GM18511 (cell line): ENCODE measurements around the gene FEV.

Experiments used
- ATAC-seq: cut with Tn5 transposase; IDR thresholded peaks from one replicate; pipeline ENCODE4 v1.9.1; 2021; ENCODE audit warnings: mild to moderate bottlenecking, moderate library complexity; ENCODE audit not compliant: unreplicated experiment

FEV gene

DNA sequence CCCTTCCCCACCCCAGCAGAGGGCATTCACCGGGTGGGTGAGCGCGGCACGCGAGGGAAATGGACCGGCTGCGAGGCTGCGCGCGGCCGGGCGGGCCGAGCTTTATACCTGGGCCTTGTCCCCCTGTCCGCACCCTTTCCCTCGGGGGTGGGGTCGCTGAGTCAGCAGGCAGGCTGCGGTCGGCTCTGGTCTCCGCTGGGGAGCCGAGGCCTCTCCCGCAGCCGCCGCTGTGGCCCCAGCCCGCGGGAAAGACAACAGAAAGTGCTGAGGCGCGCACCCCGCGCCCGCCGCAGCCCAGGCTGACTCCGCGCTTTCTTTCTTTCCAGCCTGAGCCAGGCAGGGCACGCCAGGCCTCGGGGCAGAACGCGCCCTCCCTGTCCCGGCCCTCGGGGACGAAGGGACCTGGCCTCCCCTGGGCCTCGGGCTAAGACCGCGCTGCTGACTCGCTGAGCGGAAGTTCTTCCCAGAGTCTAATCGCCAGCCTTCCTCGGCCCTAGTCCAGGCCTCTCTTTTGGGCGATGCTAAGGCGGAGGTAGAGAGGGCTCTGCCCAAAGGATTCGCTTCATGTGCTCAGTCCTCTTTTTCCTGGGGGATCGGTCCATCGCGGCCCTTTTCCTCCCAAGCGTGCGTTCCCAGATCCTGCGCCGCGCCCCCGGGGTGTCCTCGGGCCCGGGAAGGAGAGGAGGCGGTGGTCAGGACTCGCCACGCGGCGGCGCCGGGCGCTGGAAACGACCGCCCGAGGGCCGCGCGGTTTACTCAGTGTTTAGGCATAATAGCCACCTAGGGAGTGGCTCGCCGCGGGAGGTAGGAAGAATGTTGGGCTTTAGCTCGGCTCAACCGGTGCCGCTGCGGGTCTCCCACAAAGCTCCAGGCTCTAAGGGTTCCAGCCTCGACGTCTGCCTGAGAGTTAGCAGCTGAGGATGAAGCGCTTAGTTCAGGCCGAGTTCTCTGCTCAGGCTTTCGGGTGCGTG, 8.6 kb upstream of the FEV start, which contains the start of gene CRYBA2:
CRYBA2 (minus strand) TSS at position 78 of the 971 bp plus-strand sequence. CDS start 246 bp downstream, outside the sequence.
- ATAC-seq, result no peak

DNA sequence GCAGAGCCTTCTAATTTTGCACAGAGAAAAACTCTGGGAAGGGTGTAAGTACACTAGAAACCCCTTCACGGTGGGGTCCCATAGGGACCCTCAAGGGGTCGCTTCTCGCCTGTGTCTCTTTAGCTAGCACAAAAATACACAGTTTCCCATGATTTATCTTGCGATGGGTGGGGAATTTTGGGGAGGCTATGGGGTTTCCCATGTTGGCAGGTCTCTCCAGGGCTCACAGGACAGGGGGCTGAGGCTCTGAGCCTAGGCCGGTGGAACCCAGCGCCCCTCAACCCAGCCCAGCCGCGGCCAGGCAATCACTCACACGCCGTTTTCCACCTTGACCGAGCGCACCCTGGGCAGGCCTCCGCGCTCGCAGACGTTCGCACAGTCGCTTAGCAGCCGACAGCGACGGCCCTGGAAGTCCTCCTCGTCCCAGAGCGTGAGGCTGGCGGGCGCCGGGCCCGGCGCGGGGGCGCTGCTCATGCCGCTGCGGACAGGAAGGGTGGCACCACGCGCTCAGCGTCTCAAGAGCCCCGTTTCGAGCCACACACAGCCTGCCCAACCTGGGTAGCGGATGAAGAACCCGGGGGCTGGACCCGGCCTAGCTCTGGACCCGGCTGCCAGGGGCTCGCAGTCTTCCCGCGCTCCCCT, 7.8 kb upstream of the FEV start:
- no peak for ATAC-seq

GRCh38 chr2:218992196-218992595, 7.2 kb upstream of the FEV start:
- no peak for ATAC-seq

GRCh38 chr2:218991674-218992168, 6.7 kb upstream of the FEV start:
- no peak for ATAC-seq

GRCh38 chr2:218990612-218991011, 5.6 kb upstream of the FEV start:
- no peak for ATAC-seq

- ATAC-seq, result no peak
Measured at GRCh38 chr2:218990052-218990451, 5.1 kb upstream of the FEV start.

DNA sequence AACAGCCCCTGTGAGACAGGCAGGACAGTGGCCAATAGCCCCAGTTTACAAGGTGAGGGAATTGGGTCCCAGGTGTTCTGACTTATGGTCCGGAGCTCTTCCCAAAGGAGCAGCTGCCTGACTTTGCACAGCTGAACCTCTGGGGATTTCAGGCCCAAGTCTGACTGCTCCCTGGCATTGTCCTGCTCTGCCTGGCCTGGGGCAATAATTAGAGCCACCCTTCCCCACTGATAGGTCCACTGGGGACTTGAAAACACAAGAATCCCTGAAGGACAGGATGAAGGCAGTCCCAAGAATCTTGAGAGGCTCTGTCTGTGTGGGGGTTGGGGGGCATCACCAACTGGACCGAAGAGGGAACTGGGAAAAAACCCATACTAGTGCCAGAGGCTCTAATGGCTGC, 3.7 kb upstream of the FEV start:
- no peak for ATAC-seq

GRCh38 chr2:218988164-218988563, 3.2 kb upstream of the FEV start:
- no peak for ATAC-seq

GRCh38 chr2:218986148-218986761, 1.3 kb upstream of the FEV start:
- no peak for ATAC-seq

DNA sequence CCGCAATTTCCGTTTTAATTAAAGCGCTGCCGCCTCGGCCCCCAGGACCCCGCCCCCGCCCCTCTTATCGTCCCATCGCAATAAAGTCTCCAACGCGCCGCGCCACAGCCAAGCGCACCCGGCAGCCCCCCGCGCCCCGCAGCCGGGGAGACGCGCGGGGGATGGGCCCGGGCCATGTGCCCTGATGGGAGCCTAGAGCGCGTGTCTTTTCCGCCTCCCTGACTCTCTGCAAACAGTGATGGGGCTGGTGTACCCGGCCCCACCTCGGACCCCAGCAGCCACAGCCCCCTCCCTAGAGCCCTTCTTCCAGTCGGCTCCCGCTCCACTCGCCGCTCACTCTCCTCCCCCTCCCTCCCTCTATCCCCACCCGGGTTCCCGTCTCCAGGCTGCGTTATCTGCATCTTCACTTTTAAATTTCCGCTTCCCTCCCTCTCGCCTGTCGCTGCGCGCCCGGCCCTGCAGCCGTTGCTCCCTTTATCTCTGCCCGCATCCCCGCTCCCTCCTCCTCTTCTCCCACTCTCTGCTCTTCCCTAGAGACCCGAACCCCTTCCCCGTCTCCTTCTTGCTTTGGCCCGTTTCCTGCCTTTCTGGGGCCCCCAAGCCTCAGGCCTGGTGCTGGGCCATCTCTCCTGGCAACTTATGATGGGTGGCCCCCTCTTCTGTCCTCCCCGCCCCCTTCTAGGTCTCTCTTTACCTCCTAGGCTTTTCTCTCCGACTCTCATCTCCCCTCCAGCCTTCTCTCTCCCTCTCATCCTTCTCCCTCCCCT, 524 bp upstream of the FEV start:
- no peak for ATAC-seq

GRCh38 chr2:218984239-218985020, 554 bp downstream of the FEV start:
- no peak for ATAC-seq

- no peak for ATAC-seq
Measured at GRCh38 chr2:218983934-218984238, 1.1 kb downstream of the FEV start.

- ATAC-seq, result no peak
Measured at GRCh38 chr2:218983263-218983933, 1.6 kb downstream of the FEV start.

- ATAC-seq, result no peak
Measured at GRCh38 chr2:218982586-218983262, 2.3 kb downstream of the FEV start.

DNA sequence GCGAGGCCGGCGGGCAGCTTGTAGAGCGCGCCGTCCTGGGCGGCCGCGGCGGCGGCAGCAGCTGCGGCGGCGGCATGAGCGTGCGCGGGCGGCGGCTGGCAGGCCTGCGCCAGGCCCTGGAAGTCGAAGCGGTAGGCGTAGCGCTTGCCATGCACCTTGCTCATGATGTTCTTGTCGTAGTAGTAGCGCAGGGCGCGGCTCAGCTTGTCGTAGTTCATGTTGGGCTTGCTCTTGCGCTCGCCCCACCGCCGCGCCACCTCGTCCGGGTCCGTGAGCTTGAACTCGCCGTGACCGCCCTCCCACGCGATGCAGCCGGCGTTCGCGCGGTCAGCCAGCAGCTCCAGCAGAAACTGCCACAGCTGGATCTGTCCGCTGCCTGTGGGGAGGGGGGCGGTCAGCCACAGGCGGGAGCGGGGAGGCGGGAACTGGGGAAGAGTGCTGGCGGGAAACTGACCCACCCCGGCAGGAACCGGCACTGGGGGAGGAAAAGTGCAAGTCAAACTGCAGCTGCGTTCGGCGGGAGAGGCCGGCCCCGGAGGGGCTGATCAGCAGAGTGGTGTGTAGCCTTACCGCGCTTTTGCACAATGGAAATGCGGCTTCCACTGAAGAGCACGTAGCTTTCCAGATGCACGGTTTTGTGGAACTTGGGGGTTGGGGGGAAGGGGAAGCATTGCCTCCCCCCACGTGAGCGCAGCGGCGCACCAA, 3.0 kb downstream of the FEV start:
- no peak for ATAC-seq

GRCh38 chr2:218981390-218981880, 3.5 kb downstream of the FEV start:
- no peak for ATAC-seq

- ATAC-seq, result no peak
Measured at GRCh38 chr2:218980735-218981389, 4.1 kb downstream of the FEV start.
